A673 (cell line): ENCODE data around the gene ENTPD2. TPM values are rescaled to one million over a fixed set of nuclear protein-coding genes. Genes with fewer than 3 reads are reported as not detected.

Experiments
- BruUV-seq: library from RNA; stranded (reverse); fragments of 400-500 nt; replicated peaks from 2 replicates; lab custom pipeline; 2021; lab: Mats Ljungman, UMichigan
- CTCF ChIA-PET: fragments of 300-600 bp; sonication (Branson Sonifier 250); formaldehyde crosslinking; loops from one replicate; lab custom pipeline; 2022; ENCODE audit warnings: antibody characterized with exemption; lab: Charles Lee
- POLR2A ChIA-PET: fragments of 300-600 bp; sonication (Branson Sonifier 250); formaldehyde crosslinking; loops from one replicate; lab custom pipeline; 2022; ENCODE audit warnings: antibody characterized with exemption; ENCODE audit not compliant: low non-redundant PET; lab: Charles Lee
- DNase-seq: peaks from one replicate; pipeline ENCODE4 v3.0.0-alpha.2; 2015; ENCODE audit warnings: low spot score
- H3K27ac ChIP-seq: fragments of 200-600 bp; sonication (generic); 2 replicates; pipeline ENCODE4 v1.5.1; 2016; ENCODE audit warnings: mixed run types, low read depth, mild to moderate bottlenecking, mixed read lengths, antibody characterized with exemption, low read length; ENCODE audit not compliant: poor library complexity, severe bottlenecking
- H3K27me3 ChIP-seq: fragments of 200-600 bp; sonication (generic); replicated peaks from 2 replicates; pipeline ENCODE4 v1.6.1; 2017; ENCODE audit warnings: mixed run types, low read depth, mild to moderate bottlenecking, mixed read lengths, antibody characterized with exemption, low read length; ENCODE audit not compliant: insufficient read depth, poor library complexity
- H3K36me3 ChIP-seq: fragments of 200-600 bp; sonication (generic); 2 replicates; pipeline ENCODE4 v1.6.1; 2016; ENCODE audit warnings: mixed run types, mild to moderate bottlenecking, mixed read lengths, antibody characterized with exemption, low read length; ENCODE audit not compliant: insufficient read depth, poor library complexity, severe bottlenecking
- H3K4me1 ChIP-seq: fragments of 200-600 bp; sonication (generic); 2 replicates; pipeline ENCODE4 v1.6.1; 2017; ENCODE audit warnings: mixed run types, mild to moderate bottlenecking, mixed read lengths, antibody characterized with exemption, low read length; ENCODE audit not compliant: insufficient read depth, poor library complexity, severe bottlenecking
- H3K4me3 ChIP-seq: fragments of 200-600 bp; sonication (generic); 2 replicates; pipeline ENCODE4 v1.5.1; 2016; ENCODE audit warnings: low read depth, mixed run types, mild to moderate bottlenecking, mixed read lengths, low read length; ENCODE audit not compliant: poor library complexity, severe bottlenecking
- H3K9me3 ChIP-seq: fragments of 200-600 bp; sonication (generic); 2 replicates; pipeline ENCODE4 v1.6.1; 2016; ENCODE audit warnings: mixed run types, low read depth, mild to moderate bottlenecking, mixed read lengths, antibody characterized with exemption, low read length; ENCODE audit not compliant: poor library complexity, severe bottlenecking
- CTCF ChIP-seq: fragments of 300-800, 200-600 bp; sonication (generic); conservative IDR thresholded peaks from 2 replicates; pipeline ENCODE4 v1.5.1; 2017; ENCODE audit warnings: low read depth, mild to moderate bottlenecking, antibody characterized with exemption, low read length, moderate library complexity, mixed read lengths
- EZH2 ChIP-seq: fragments of 200-600 bp; sonication (generic); IDR thresholded peaks from 2 replicates; pipeline ENCODE4 v1.6.1; 2017; ENCODE audit warnings: borderline replicate concordance, low read depth, mild to moderate bottlenecking, mixed read lengths, antibody characterized with exemption, low read length; ENCODE audit not compliant: poor library complexity, severe bottlenecking
- intact Hi-C: fragments of 100-400 bp; cut with micrococcal nuclease; formaldehyde crosslinking; loops from one replicate; pipeline ENCODE4 v1.10.0; 2022; ENCODE audit not compliant: unreplicated experiment
- total RNA-seq: library from RNA; stranded (reverse); gene quantifications from 2 replicates; pipeline ENCODE4 v1.2.3, GENCODE V29; 2021

ENTPD2 gene
- total RNA-seq, 1 experiment from 2014 or later: not detected

DNA sequence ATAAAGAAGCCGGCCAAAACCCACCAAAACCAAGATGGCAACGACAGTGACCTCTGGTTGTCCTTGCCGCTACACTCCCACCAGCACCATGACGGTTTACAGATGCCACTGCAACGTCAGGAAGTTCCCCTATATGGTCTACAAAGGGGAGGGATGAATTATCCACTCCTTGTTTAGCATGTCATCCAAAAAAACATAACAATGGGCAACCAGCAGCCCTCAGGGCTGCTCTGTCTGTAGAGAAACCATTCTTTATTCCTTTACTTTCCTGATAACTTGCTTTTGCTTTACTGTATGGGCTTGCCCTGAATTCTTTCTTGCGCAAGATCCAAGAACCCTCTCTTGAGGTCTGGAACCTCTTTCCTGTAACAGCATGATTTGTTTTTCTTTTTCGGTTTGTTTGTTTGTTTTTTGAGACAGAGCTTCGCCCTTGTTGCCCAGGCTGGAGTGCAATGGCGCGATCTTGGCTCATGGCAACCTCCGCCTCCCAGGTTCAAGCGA lies 21.5 kb upstream of the ENTPD2 start:
- Histone ChIP-seq H3K9me3 (no peaks in the 10 kb centered on the region), H3K36me3 (peaks cover 5% of the 10 kb centered on the region), H3K4me1 (peaks cover 14% of the 10 kb centered on the region), H3K27me3 (no peaks in the 10 kb centered on the region), H3K4me3 (no peak overlapping the region), H3K27ac (no peak overlapping the region)
- no TSS peak for BruUV-seq
- DNase-seq: no peak
- TF ChIP-seq EZH2 (no peak), CTCF (no peak)
- CTCF ChIA-PET: no interaction called here
- intact Hi-C loops: no loop called here
- POLR2A ChIA-PET: no interaction called here

- POLR2A ChIA-PET: no interaction called here
- H3K27ac ChIP-seq: no peak overlapping the region
- H3K4me1 ChIP-seq: peaks cover 14% of the 10 kb centered on the region
- no TSS peak for BruUV-seq
- intact Hi-C loops: no loop called here
- CTCF ChIA-PET: no interaction called here
- peaks cover 5% of the 10 kb centered on the region for H3K36me3 ChIP-seq
- H3K9me3 ChIP-seq: no peaks in the 10 kb centered on the region
- TF ChIP-seq CTCF (no peak), EZH2 (no peak)
- H3K27me3 ChIP-seq: no peaks in the 10 kb centered on the region
- H3K4me3 ChIP-seq: no peak overlapping the region
- no peak for DNase-seq
Measured at GRCh38 chr9:137074657-137075274, 20.9 kb upstream of the ENTPD2 start.

GRCh38 chr9:137073992-137074399 lies 20.1 kb upstream of the ENTPD2 start:
- intact Hi-C loops: no loop called here
- ChIA-PET CTCF (no interaction called here), POLR2A (no interaction called here)
- peaks cover 19% of the 10 kb centered on the region for H3K4me1 ChIP-seq
- TF ChIP-seq EZH2: no peak
- no peak for TF ChIP-seq CTCF
- no TSS peak for BruUV-seq
- H3K27ac ChIP-seq: no peak overlapping the region
- H3K9me3 ChIP-seq: no peaks in the 10 kb centered on the region
- DNase-seq: no peak
- peaks cover under 1% of the 10 kb centered on the region for H3K36me3 ChIP-seq
- no peak overlapping the region for H3K4me3 ChIP-seq
- no peaks in the 10 kb centered on the region for H3K27me3 ChIP-seq
